Thyroid gland (tissue), 4 donors: Measurements from ENCODE around the gene TCP11L1. TPM values are rescaled to one million over a fixed set of nuclear protein-coding genes. Genes with fewer than 3 reads are reported as not detected.

Experiments
- DNase-seq, 2 donors: peaks; one replicate each; pipeline ENCODE4 v3.0.0-alpha.2; 2019
- H3K27ac ChIP-seq, 3 donors: fragments of 200-600 bp; sonication (generic); 1 replicate in 2 of 3; 2 replicates in 1 of 3; pipeline ENCODE4 v1.5.1; 2016 to 2019; ENCODE audit warnings: mild to moderate bottlenecking in 1 of 3, moderate library complexity in 1 of 3
- H3K27me3 ChIP-seq: fragments of 200-600 bp; sonication (generic); one replicate; pipeline ENCODE4 v1.5.1; 2019
- H3K36me3 ChIP-seq, 2 donors: fragments of 200-600 bp; sonication (generic); one replicate each; pipeline ENCODE4 v1.5.1; 2016 to 2019
- H3K4me1 ChIP-seq, 2 donors: fragments of 200-600 bp; sonication (generic); one replicate each; pipeline ENCODE4 v1.5.1; 2017 to 2019
- H3K4me3 ChIP-seq, 3 donors: fragments of 200-600 bp; sonication (generic); replicated peaks in 1 of 3; 1 replicate in 2 of 3; 2 replicates in 1 of 3; pipeline ENCODE4 v1.5.1; 2016; ENCODE audit warnings: mild to moderate bottlenecking in 1 of 3
- H3K9me3 ChIP-seq: fragments of 200-600 bp; sonication (generic); one replicate; pipeline ENCODE4 v1.5.1; 2017
- POLR2A ChIP-seq, 2 donors: fragments of 450-650 bp; IDR thresholded peaks; one replicate each; pipeline ENCODE4 v1.6.1; 2017; ENCODE audit warnings: antibody characterized with exemption in 2 of 2, mild to moderate bottlenecking in 2 of 2, moderate library complexity in 1 of 2
- WGBS, 2 donors: methylation state at CpG; one replicate each; pipeline ENCODE4 v1.1.5; 2017; 5-methylcytosine and 5-hydroxymethylcytosine counted together
- intact Hi-C: fragments of 100-400 bp; cut with DNase I; formaldehyde crosslinking; loops from one replicate; pipeline ENCODE4 v1.15.1; 2023
- total RNA-seq, 4 donors: library from RNA; depleted of rRNA; stranded (reverse); fragments of >200 nt; gene quantifications; one replicate each; pipeline ENCODE4 v1.2.3, GENCODE V29; 2016
- TF ChIP-seq, protein P1 (sequence below), 6 experiments: fragments of 200-600 bp in 3 of 6; fragments of 450-650 bp in 3 of 6; sonication (generic) in 3 of 6; IDR thresholded peaks; one replicate each; pipeline ENCODE4 v1.5.1; 2016 to 2019; ENCODE audit warnings: antibody characterized with exemption in 6 of 6, mild to moderate bottlenecking in 2 of 6, inconsistent platforms in 1 of 6, moderate library complexity in 1 of 6

TCP11L1 gene
- total RNA-seq, 4 donors from 2014 or later = 11.9 to 19.5 (median 17.2) TPM

DNA sequence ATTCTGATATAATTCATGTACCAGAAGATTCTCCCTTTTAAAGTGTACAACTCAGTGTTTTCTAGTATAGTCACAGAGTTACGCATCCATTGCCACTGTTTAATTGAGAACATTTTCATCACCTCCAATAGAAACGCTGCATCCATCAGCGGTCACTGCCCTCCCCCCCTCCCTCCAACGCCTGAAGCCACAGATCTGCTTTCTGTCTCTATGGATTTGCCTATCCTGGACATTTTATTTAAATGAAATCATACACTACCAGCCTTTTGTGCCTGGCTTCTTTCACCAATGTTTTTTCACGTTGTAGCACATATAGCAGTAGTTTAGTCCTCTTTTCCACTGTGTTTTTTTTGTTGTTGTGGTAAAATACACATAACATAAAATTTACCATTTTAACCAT is 22.8 kb downstream of the TCP11L1 start:
- H3K36me3 ChIP-seq = peaks cover 14 to 28% of the 10 kb centered on the region in 2 donors
- no peak overlapping the region for H3K4me3 ChIP-seq

DNA sequence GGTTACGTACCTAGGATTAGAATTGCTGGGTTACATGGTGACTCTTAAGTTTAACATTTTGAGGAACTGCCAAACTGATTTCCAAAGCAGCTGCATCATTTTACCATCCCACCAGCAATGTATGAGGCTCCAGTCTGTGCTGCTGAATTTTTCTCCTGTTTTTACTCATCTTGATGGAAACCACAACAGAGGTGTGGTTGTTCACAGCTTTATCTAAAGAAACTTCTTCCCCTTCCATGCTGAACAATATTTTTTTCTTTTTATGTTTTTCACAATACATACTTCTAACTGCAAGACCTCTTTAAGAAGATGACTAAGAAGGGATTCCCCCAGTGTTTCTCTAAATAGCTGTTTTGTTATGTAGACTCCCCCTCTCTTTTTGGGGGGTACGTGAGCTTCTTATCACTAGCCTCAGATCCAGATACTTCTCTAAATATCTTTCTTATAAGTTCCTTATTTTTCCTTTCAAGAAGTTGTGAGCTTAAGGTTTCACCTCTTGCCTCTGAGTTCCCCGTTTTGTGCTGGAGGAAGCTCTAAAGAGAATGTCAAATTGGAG is 24.0 kb downstream of the TCP11L1 start:
- no peaks in the 10 kb centered on the region for H3K27me3 ChIP-seq
- H3K4me1 ChIP-seq = peaks cover 10 to 13% of the 10 kb centered on the region in 2 donors
- WGBS, 2 donors = 72 to 86% methylated on average over 3 of the region's 3 CpGs
- H3K36me3 ChIP-seq = peaks cover 14 to 24% of the 10 kb centered on the region in 2 donors
- TF ChIP-seq, protein P1, sequence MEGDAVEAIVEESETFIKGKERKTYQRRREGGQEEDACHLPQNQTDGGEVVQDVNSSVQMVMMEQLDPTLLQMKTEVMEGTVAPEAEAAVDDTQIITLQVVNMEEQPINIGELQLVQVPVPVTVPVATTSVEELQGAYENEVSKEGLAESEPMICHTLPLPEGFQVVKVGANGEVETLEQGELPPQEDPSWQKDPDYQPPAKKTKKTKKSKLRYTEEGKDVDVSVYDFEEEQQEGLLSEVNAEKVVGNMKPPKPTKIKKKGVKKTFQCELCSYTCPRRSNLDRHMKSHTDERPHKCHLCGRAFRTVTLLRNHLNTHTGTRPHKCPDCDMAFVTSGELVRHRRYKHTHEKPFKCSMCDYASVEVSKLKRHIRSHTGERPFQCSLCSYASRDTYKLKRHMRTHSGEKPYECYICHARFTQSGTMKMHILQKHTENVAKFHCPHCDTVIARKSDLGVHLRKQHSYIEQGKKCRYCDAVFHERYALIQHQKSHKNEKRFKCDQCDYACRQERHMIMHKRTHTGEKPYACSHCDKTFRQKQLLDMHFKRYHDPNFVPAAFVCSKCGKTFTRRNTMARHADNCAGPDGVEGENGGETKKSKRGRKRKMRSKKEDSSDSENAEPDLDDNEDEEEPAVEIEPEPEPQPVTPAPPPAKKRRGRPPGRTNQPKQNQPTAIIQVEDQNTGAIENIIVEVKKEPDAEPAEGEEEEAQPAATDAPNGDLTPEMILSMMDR (IDR thresholded peaks at IDR 0.05) = no peak
- H3K4me3 ChIP-seq = no peak overlapping the region
- H3K9me3 ChIP-seq = no peaks in the 10 kb centered on the region
- DNase-seq = no peak
- H3K27ac ChIP-seq = no peak overlapping the region
- intact Hi-C loops = loop anchor here (5.0 to 10.0 kb wide), 2 partner anchors 101 to 259 kb away; no protein-coding TSS in a partner anchor

More for the DNA sequence above, 22.8 kb downstream of the TCP11L1 start:
- Histone ChIP-seq H3K4me1 (peaks cover 4 to 6% of the 10 kb centered on the region in 2 donors), H3K27ac (no peak overlapping the region), H3K27me3 (no peaks in the 10 kb centered on the region), H3K9me3 (no peaks in the 10 kb centered on the region)
- intact Hi-C loops = loop anchor here (5.0 to 10.0 kb wide), 2 partner anchors 100 to 257 kb away; no protein-coding TSS in a partner anchor
- TF ChIP-seq, protein P1 (IDR thresholded peaks at IDR 0.05) = no peak
- no peak for TF ChIP-seq POLR2A (IDR thresholded peaks at IDR 0.05)
- no peak for DNase-seq
- WGBS, 2 donors = 76 to 77% methylated on average over 5 of the region's 5 CpGs

DNA sequence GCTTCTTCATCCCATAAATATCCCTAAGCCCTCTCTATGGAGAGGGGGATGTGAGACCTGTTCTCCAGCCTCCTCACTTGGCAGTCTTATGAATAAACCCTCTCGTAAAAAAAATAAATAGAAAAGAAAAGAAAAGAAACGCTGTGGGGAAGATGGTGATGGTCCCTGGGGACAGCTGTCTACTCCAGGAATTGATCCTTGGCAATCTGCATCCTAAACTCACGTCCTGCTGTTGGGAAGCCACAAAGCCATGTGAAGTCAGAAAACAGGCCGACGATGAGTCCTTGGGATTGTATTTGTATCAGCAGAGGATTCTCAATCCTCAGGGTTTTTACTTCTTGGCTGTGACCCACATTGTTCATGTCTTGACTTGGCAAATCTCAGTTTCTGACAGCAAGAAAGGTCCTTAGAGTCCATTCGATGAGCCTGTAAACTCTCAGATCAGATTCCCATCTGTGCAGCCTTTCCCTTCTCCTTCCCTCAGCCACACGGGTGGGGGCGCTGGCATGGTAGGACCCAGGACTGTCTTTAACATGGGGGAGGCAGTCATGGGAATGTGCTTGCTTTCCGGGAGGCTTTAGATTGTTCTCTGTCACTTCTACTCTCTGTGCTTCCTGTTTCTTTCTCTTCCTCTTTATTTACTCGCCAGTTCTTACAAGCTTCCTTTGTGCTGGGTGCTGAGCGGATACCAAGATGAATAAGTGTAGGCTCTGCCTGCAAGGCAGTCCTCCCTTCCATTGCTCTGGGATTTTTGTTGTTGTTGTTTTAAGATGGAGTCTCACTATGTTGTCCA is 24.9 kb downstream of the TCP11L1 start:
- peaks cover 10 to 13% of the 10 kb centered on the region in 2 donors for H3K4me1 ChIP-seq
- DNase-seq = no peak
- no peaks in the 10 kb centered on the region for H3K9me3 ChIP-seq
- no peak overlapping the region for H3K27ac ChIP-seq
- TF ChIP-seq, protein P1 (IDR thresholded peaks at IDR 0.05) = no peak
- no peaks in the 10 kb centered on the region for H3K27me3 ChIP-seq
- WGBS, 2 donors = 64 to 72% methylated on average over 11 of the region's 11 CpGs
- no peak overlapping the region for H3K4me3 ChIP-seq
- H3K36me3 ChIP-seq = peaks cover 13 to 23% of the 10 kb centered on the region in 2 donors
- intact Hi-C loops = loop anchor here (5.0 to 10.0 kb wide), 2 partner anchors 102 to 259 kb away; no protein-coding TSS in a partner anchor

- Histone ChIP-seq H3K27me3 (no peaks in the 10 kb centered on the region), H3K27ac (no peak overlapping the region), H3K36me3 (peaks cover 13 to 20% of the 10 kb centered on the region in 2 donors), H3K4me1 (peaks cover 10 to 13% of the 10 kb centered on the region in 2 donors), H3K9me3 (no peaks in the 10 kb centered on the region), H3K4me3 (no peak overlapping the region)
- 92 to 96% methylated on average over 5 of the region's 5 CpGs for WGBS, 2 donors
- intact Hi-C loops = loop anchor here (5.0 to 10.0 kb wide), 2 partner anchors 103 to 260 kb away; no protein-coding TSS in a partner anchor
- TF ChIP-seq, protein P1 (IDR thresholded peaks at IDR 0.05) = no peak
- TF ChIP-seq POLR2A (IDR thresholded peaks at IDR 0.05) = no peak
- DNase-seq = no peak
Observed at GRCh38 chr11:33064866-33065265, 25.5 kb downstream of the TCP11L1 start.
